K562 (cell line): Measurements from ENCODE around the gene LRRC8C. TPM values are rescaled to one million over a fixed set of nuclear protein-coding genes. Genes with fewer than 3 reads are reported as not detected.
A peak's percentile ranks its signal among the peaks of the same experiment; 100 is the strongest.

Experiments used
- CBFA2T3 ChIP-seq: fragments of 450-650 bp; IDR thresholded peaks from 2 replicates; pipeline ENCODE4 v1.6.1; 2017
- EP300 ChIP-seq: IDR thresholded peaks from 2 replicates; pipeline ENCODE4 v1.6.1; 2012; ENCODE audit warnings: low read length, improper control_type of control experiment
- GABPB1 ChIP-seq: sonication (generic); formaldehyde crosslinking; IDR thresholded peaks from 2 replicates; pipeline ENCODE4 v1.8.0; 2022; ENCODE audit warnings: mild to moderate bottlenecking, missing genetic modification reagents
- HDAC6 ChIP-seq: IDR thresholded peaks from 2 replicates; pipeline ENCODE4 v1.6.1; 2012; ENCODE audit warnings: low read depth, mild to moderate bottlenecking, control low read depth, inconsistent platforms, low read length, moderate library complexity
- HNRNPK ChIP-seq: fragments of 200-400 bp; formaldehyde crosslinking; IDR thresholded peaks from one replicate; pipeline ENCODE4 v1.6.1; 2018; ENCODE audit warnings: mild to moderate bottlenecking, low read depth, low read length; ENCODE audit not compliant: poor library complexity, severe bottlenecking
- HSF4 ChIP-seq: fragments of 250-450 bp; sonication (Bioruptor Pico); IDR thresholded peaks from 2 replicates; pipeline ENCODE4 v2.1.2; 2022; ENCODE audit warnings: mild to moderate bottlenecking, moderate library complexity, borderline replicate concordance
- IRF9 ChIP-seq: fragments of 450-650 bp; IDR thresholded peaks from 2 replicates; pipeline ENCODE4 v1.6.1; 2016; ENCODE audit warnings: missing biosample characterization, missing genetic modification characterization
- KAT2B ChIP-seq: IDR thresholded peaks from one replicate; pipeline ENCODE4 v1.6.1; 2012; ENCODE audit warnings: low read depth, mild to moderate bottlenecking, control low read depth, inconsistent platforms, low read length, moderate library complexity
- KDM4B ChIP-seq, 2 experiments: fragments of 450-650 bp in 1 of 2; sonication (generic) in 1 of 2; IDR thresholded peaks; 2 replicates each; pipeline ENCODE4 v1.6.1; 2016 to 2017; ENCODE audit warnings: borderline replicate concordance in 2 of 2, antibody characterized with exemption in 1 of 2, low read depth in 1 of 2, mild to moderate bottlenecking in 1 of 2
- MECOM ChIP-seq: fragments of 250-450 bp; sonication (Bioruptor Pico); IDR thresholded peaks from 2 replicates; pipeline ENCODE4 v1.8.0; 2022; ENCODE audit warnings: inconsistent platforms
- NCOA2 ChIP-seq, 2 experiments: fragments of 450-650 bp; IDR thresholded peaks; 2 replicates each; pipeline ENCODE4 v1.6.1; 2018; ENCODE audit warnings: mild to moderate bottlenecking in 2 of 2, moderate library complexity in 1 of 2; ENCODE audit not compliant: partially characterized antibody in 2 of 2
- NRF1 ChIP-seq, 2 experiments: fragments of 450-650 bp; IDR thresholded peaks in 1 of 2; conservative IDR thresholded peaks in 1 of 2; 2 replicates each; pipeline ENCODE4 v1.6.1; 2014; ENCODE audit warnings: mild to moderate bottlenecking in 2 of 2
- SAP30 ChIP-seq: fragments of 200-600 bp; sonication (generic); IDR thresholded peaks from 2 replicates; pipeline ENCODE4 v1.6.1; 2012; ENCODE audit warnings: borderline replicate concordance, low read depth, mild to moderate bottlenecking, moderate library complexity, low read length, control low read depth, inconsistent platforms; ENCODE audit not compliant: insufficient read depth, poor library complexity, severe bottlenecking
- SMAD4 ChIP-seq: fragments of 250-450 bp; sonication (Bioruptor Pico); conservative IDR thresholded peaks from 2 replicates; pipeline ENCODE4 v1.8.0; 2021; ENCODE audit warnings: inconsistent platforms, mild to moderate bottlenecking, moderate library complexity
- SMARCA5 ChIP-seq: fragments of 450-650 bp; IDR thresholded peaks from 2 replicates; pipeline ENCODE4 v1.6.1; 2016
- SMARCE1 ChIP-seq: fragments of 450-650 bp; IDR thresholded peaks from 2 replicates; pipeline ENCODE4 v1.7.1; 2016; ENCODE audit warnings: mild to moderate bottlenecking
- TEAD1 ChIP-seq, 2 experiments: fragments of 450-650 bp in 1 of 2; sonication (generic) in 1 of 2; formaldehyde crosslinking; IDR thresholded peaks; 2 replicates each; pipeline versions ENCODE4 v1.4.0 to v1.8.0; 2020 to 2022; ENCODE audit warnings: mild to moderate bottlenecking in 2 of 2, missing genetic modification reagents in 1 of 2
- U2AF2 ChIP-seq: fragments of 200-400 bp; formaldehyde crosslinking; optimal IDR thresholded peaks from 2 replicates; pipeline ENCODE3; 2017; ENCODE audit warnings: low read depth, mild to moderate bottlenecking, low read length
- ZNF347 ChIP-seq: fragments of 450-650 bp; formaldehyde crosslinking; IDR thresholded peaks from 2 replicates; pipeline ENCODE4 v1.4.0; 2020; ENCODE audit warnings: low read depth, mild to moderate bottlenecking, moderate library complexity
- ZNF695 ChIP-seq: fragments of 450-650 bp; formaldehyde crosslinking; IDR thresholded peaks from 2 replicates; pipeline ENCODE4 v1.4.0; 2020; ENCODE audit warnings: mild to moderate bottlenecking, moderate library complexity
- polyA plus RNA-seq, 8 experiments: library from polyadenylated mRNA; depleted of rRNA in 4 of 8; stranded (reverse) in 5 of 8; unstranded in 3 of 8; fragments of >200 nt; fragmentation: Nextera tagmentation in 2 of 8; fragmentation: Illumina TruSeq in 1 of 8; extraction: Ambion mirVana in 2 of 8; extraction: Trizol in 1 of 8; gene quantifications; 2 replicates each; pipeline versions ENCODE4 v1.2.1 to v1.2.3, GENCODE V29; 2011 to 2014; ENCODE audit warnings: inconsistent platforms in 1 of 8, missing spikeins in 1 of 8
- total RNA-seq, 7 experiments: library from RNA; depleted of rRNA in 6 of 7; stranded (reverse); fragments of >200 nt in 6 of 7; fragmentation: Illumina TruSeq in 2 of 7; extraction: Trizol in 2 of 7; gene quantifications; 2 replicates each; pipeline versions ENCODE4 v1.2.1 to v1.2.3, GENCODE V29; 2011 to 2021; ENCODE audit warnings: low replicate concordance in 1 of 7
- TF ChIP-seq, protein P1 (sequence below): IDR thresholded peaks from 2 replicates; pipeline ENCODE4 v1.6.1; 2014; ENCODE audit warnings: antibody characterized with exemption
- TF ChIP-seq, protein P2 (sequence below), 3 experiments: fragments of 200-800 bp in 1 of 3; fragments of 250-450 bp in 1 of 3; fragments of 450-650 bp in 1 of 3; sonication (Bioruptor Pico) in 1 of 3; sonication (Bioruptor generic) in 1 of 3; formaldehyde crosslinking in 1 of 3; IDR thresholded peaks; 2 replicates each; pipeline versions ENCODE4 v1.6.1 to v1.8.0; 2016 to 2022; ENCODE audit warnings: mild to moderate bottlenecking in 2 of 3, missing genetic modification characterization in 2 of 3, missing compliant biosample characterization in 1 of 3, moderate library complexity in 1 of 3
- TF ChIP-seq, protein P3 (sequence below): fragments of 250-450 bp; sonication (Bioruptor Pico); IDR thresholded peaks from 2 replicates; pipeline ENCODE4 v1.6.1; 2021; ENCODE audit warnings: mild to moderate bottlenecking

The LRRC8C gene
- total and polyA plus RNA-seq, 9 of the 15 experiments (the other 6 are each of a cell fraction or from before 2014, with no cell fraction given): 1.00 to 12.5 (median 4.5) TPM

- no peak for TF ChIP-seq U2AF2
- TF ChIP-seq GABPB1 (CRISPR knock-in tag): 0 out of 2 replicates have a peak, but pooled peaks have one; percentile 41
- no peak for TF ChIP-seq SAP30
- TF ChIP-seq, protein P1, sequence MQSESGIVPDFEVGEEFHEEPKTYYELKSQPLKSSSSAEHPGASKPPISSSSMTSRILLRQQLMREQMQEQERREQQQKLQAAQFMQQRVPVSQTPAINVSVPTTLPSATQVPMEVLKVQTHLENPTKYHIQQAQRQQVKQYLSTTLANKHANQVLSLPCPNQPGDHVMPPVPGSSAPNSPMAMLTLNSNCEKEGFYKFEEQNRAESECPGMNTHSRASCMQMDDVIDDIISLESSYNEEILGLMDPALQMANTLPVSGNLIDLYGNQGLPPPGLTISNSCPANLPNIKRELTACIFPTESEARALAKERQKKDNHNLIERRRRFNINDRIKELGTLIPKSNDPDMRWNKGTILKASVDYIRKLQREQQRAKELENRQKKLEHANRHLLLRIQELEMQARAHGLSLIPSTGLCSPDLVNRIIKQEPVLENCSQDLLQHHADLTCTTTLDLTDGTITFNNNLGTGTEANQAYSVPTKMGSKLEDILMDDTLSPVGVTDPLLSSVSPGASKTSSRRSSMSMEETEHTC: no peak
- TF ChIP-seq ZNF347 (CRISPR knock-in tag): no peak
- TF ChIP-seq KDM4B (IDR thresholded peaks at IDR 0.05; ENCODE audit: borderline replicate concordance in 2 of 2, low read depth in 1 of 2): no peak
- TF ChIP-seq ZNF695 (CRISPR knock-in tag): no peak
- no peak for TF ChIP-seq NCOA2 (IDR thresholded peaks at IDR 0.05; ENCODE audit: partially characterized antibody in 2 of 2)
- no peak for TF ChIP-seq TEAD1 (CRISPR knock-in tag; IDR thresholded peaks at IDR 0.05)
- peak; percentile 36; the same call in 1 of the 2 replicates for TF ChIP-seq EP300
- TF ChIP-seq, protein P2, sequence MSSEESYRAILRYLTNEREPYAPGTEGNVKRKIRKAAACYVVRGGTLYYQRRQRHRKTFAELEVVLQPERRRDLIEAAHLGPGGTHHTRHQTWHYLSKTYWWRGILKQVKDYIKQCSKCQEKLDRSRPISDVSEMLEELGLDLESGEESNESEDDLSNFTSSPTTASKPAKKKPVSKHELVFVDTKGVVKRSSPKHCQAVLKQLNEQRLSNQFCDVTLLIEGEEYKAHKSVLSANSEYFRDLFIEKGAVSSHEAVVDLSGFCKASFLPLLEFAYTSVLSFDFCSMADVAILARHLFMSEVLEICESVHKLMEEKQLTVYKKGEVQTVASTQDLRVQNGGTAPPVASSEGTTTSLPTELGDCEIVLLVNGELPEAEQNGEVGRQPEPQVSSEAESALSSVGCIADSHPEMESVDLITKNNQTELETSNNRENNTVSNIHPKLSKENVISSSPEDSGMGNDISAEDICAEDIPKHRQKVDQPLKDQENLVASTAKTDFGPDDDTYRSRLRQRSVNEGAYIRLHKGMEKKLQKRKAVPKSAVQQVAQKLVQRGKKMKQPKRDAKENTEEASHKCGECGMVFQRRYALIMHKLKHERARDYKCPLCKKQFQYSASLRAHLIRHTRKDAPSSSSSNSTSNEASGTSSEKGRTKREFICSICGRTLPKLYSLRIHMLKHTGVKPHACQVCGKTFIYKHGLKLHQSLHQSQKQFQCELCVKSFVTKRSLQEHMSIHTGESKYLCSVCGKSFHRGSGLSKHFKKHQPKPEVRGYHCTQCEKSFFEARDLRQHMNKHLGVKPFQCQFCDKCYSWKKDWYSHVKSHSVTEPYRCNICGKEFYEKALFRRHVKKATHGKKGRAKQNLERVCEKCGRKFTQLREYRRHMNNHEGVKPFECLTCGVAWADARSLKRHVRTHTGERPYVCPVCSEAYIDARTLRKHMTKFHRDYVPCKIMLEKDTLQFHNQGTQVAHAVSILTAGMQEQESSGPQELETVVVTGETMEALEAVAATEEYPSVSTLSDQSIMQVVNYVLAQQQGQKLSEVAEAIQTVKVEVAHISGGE (CRISPR knock-in tag; IDR thresholded peaks at IDR 0.05): peak in 1 of 3 experiments; percentile 69; a peak in 2 of 6 replicates
- TF ChIP-seq MECOM: no peak
- peak; percentile 4; the same call in 1 of the 2 replicates for TF ChIP-seq CBFA2T3
- TF ChIP-seq SMARCA5: no peak
- no peak for TF ChIP-seq KAT2B
- TF ChIP-seq SMARCE1: no peak
- TF ChIP-seq NRF1 (conservative IDR thresholded peaks at IDR 0.05 in 1 of 2, IDR thresholded peaks at IDR 0.05 in 1 of 2): no peak
- TF ChIP-seq, protein P3, sequence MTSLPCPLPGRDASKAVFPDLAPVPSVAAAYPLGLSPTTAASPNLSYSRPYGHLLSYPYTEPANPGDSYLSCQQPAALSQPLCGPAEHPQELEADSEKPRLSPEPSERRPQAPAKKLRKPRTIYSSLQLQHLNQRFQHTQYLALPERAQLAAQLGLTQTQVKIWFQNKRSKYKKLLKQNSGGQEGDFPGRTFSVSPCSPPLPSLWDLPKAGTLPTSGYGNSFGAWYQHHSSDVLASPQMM (CRISPR knock-in tag): no peak
- TF ChIP-seq HNRNPK: no peak
- no peak for TF ChIP-seq IRF9
- TF ChIP-seq SMAD4 (CRISPR knock-in tag): no peak
- no peak for TF ChIP-seq HSF4 (CRISPR knock-in tag)
- TF ChIP-seq HDAC6: no peak
Measured at GRCh38 chr1:89757532-89757931, 124.6 kb downstream of the LRRC8C start (continued).
